OCI-LY1 (cell line): ENCODE data around the gene PIGN.

Source experiments
- H2AFZ ChIP-seq: fragments of 200-600 bp; sonication (generic), shearing (Covaris generic); 2 replicates; pipeline ENCODE4 v1.6.0; 2014; ENCODE audit warnings: antibody characterized with exemption, mild to moderate bottlenecking, low read length
- H3F3A ChIP-seq: fragments of 200-600 bp; sonication (generic), shearing (Covaris generic); 2 replicates; pipeline ENCODE4 v1.6.0; 2014; ENCODE audit warnings: mild to moderate bottlenecking, antibody characterized with exemption, low read length, moderate library complexity; ENCODE audit not compliant: insufficient read depth
- H3K27ac ChIP-seq: fragments of 200-600 bp; sonication (generic); 2 replicates; pipeline ENCODE4 v1.5.1; 2014; ENCODE audit warnings: low read length, mixed run types, mild to moderate bottlenecking, low read depth; ENCODE audit not compliant: poor library complexity, severe bottlenecking
- H3K27me3 ChIP-seq: fragments of 200-600 bp; sonication (generic); 2 replicates; pipeline ENCODE4 v1.6.0; 2014; ENCODE audit warnings: antibody characterized with exemption, mild to moderate bottlenecking, low read length, moderate library complexity; ENCODE audit not compliant: insufficient read depth
- H3K36me3 ChIP-seq: fragments of 200-600 bp; sonication (generic); 2 replicates; pipeline ENCODE4 v1.6.1; 2014; ENCODE audit warnings: mild to moderate bottlenecking, antibody characterized with exemption, low read length, moderate library complexity, mixed read lengths; ENCODE audit not compliant: insufficient read depth
- H3K4me1 ChIP-seq: fragments of 200-600 bp; sonication (generic); 2 replicates; pipeline ENCODE4 v1.5.1; 2014; ENCODE audit warnings: mild to moderate bottlenecking, low read length, moderate library complexity; ENCODE audit not compliant: insufficient read depth, severe bottlenecking
- H3K4me2 ChIP-seq: fragments of 200-600 bp; sonication (generic), shearing (Covaris generic); 2 replicates; pipeline ENCODE4 v1.6.1; 2014; ENCODE audit warnings: low read length
- H3K4me3 ChIP-seq: fragments of 200-600 bp; sonication (generic); 2 replicates; pipeline ENCODE4 v1.5.1; 2014; ENCODE audit warnings: low read length, low read depth, mild to moderate bottlenecking, mixed read lengths; ENCODE audit not compliant: poor library complexity, severe bottlenecking
- H3K79me2 ChIP-seq: fragments of 200-600 bp; shearing (Covaris generic); 2 replicates; pipeline ENCODE4 v1.6.1; 2016; ENCODE audit warnings: mixed run types, low read length, mixed read lengths; ENCODE audit not compliant: insufficient read depth
- H3K9ac ChIP-seq: fragments of 200-600 bp; sonication (generic), shearing (Covaris generic); 2 replicates; pipeline ENCODE4 v1.6.1; 2014; ENCODE audit warnings: mild to moderate bottlenecking, low read length, mixed read lengths
- H3K9me2 ChIP-seq: fragments of 200-600 bp; sonication (generic), shearing (Covaris generic); 2 replicates; pipeline ENCODE4 v1.6.1; 2014; ENCODE audit warnings: low read depth, mild to moderate bottlenecking, low read length, mixed read lengths
- H3K9me3 ChIP-seq: fragments of 200-600 bp; shearing (Covaris generic); 2 replicates; pipeline ENCODE4 v1.6.1; 2014; ENCODE audit warnings: low read length, mixed read lengths
- H4K20me1 ChIP-seq: fragments of 200-600 bp; sonication (generic), shearing (Covaris generic); 2 replicates; pipeline ENCODE4 v1.6.0; 2016; ENCODE audit warnings: mild to moderate bottlenecking, low read length; ENCODE audit not compliant: insufficient read depth
- CTCF ChIP-seq: fragments of 200-600 bp; sonication (generic), shearing (Covaris generic); IDR thresholded peaks from 2 replicates; pipeline ENCODE4 v1.5.1; 2017; ENCODE audit warnings: mild to moderate bottlenecking, antibody characterized with exemption, low read length, moderate library complexity, mixed read lengths
- EZH2 ChIP-seq: fragments of 200-600 bp; sonication (generic), shearing (Covaris generic); IDR thresholded peaks from 2 replicates; pipeline ENCODE4 v1.8.0; 2017; ENCODE audit warnings: borderline replicate concordance, mixed run types, mild to moderate bottlenecking, antibody characterized with exemption, low read length, moderate library complexity, mixed read lengths

PIGN gene

GRCh38 chr18:62224229-62224628 lies 37.4 kb upstream of the PIGN start:
- H3K79me2 ChIP-seq: no peaks in the 10 kb centered on the region
- no peak overlapping the region for H3K4me3 ChIP-seq
- no peaks in the 10 kb centered on the region for H3K4me1 ChIP-seq
- H4K20me1 ChIP-seq: no peaks in the 10 kb centered on the region
- H3K36me3 ChIP-seq: peaks cover 87% of the 10 kb centered on the region
- no peak for TF ChIP-seq EZH2
- no peak for TF ChIP-seq CTCF
- no peaks in the 10 kb centered on the region for H3K27me3 ChIP-seq
- no peaks in the 10 kb centered on the region for H3F3A ChIP-seq
- no peak overlapping the region for H3K9ac ChIP-seq
- no peaks in the 10 kb centered on the region for H3K9me2 ChIP-seq
- no peak overlapping the region for H3K4me2 ChIP-seq
- H2AFZ ChIP-seq: no peak overlapping the region
- H3K9me3 ChIP-seq: no peaks in the 10 kb centered on the region
- H3K27ac ChIP-seq: no peak overlapping the region

- Histone ChIP-seq H3K9me3 (no peaks in the 10 kb centered on the region), H3K9me2 (no peaks in the 10 kb centered on the region), H3K4me2 (no peak overlapping the region), H3K4me1 (no peaks in the 10 kb centered on the region), H3K27me3 (no peaks in the 10 kb centered on the region), H3F3A (no peaks in the 10 kb centered on the region), H3K79me2 (peaks cover 7% of the 10 kb centered on the region), H4K20me1 (no peaks in the 10 kb centered on the region), H3K9ac (no peak overlapping the region), H2AFZ (no peak overlapping the region), H3K4me3 (no peak overlapping the region), H3K27ac (no peak overlapping the region), H3K36me3 (peaks cover 52% of the 10 kb centered on the region)
- no peak for TF ChIP-seq EZH2
- TF ChIP-seq CTCF: no peak
Observed at GRCh38 chr18:62214790-62215189, 27.9 kb upstream of the PIGN start.

- H3F3A ChIP-seq: no peaks in the 10 kb centered on the region
- H3K4me2 ChIP-seq: no peak overlapping the region
- H3K9me2 ChIP-seq: no peaks in the 10 kb centered on the region
- H3K9ac ChIP-seq: no peak overlapping the region
- peaks cover 45% of the 10 kb centered on the region for H3K36me3 ChIP-seq
- peaks cover 4% of the 10 kb centered on the region; the same call in 1 of the 2 replicates for H3K9me3 ChIP-seq
- no peaks in the 10 kb centered on the region for H4K20me1 ChIP-seq
- H3K4me1 ChIP-seq: no peaks in the 10 kb centered on the region
- no peaks in the 10 kb centered on the region for H3K27me3 ChIP-seq
- peaks cover 34% of the 10 kb centered on the region for H3K79me2 ChIP-seq
- TF ChIP-seq EZH2 (no peak), CTCF (no peak)
- no peak overlapping the region for H2AFZ ChIP-seq
- H3K27ac ChIP-seq: no peak overlapping the region
- H3K4me3 ChIP-seq: no peak overlapping the region
Observed at GRCh38 chr18:62211325-62211828, 24.5 kb upstream of the PIGN start.
